HG02678 (cell line): ENCODE data around the gene BCAP31.
"Not testable (repeated sequence)": the region's sequence is repeated elsewhere in the genome, so short reads cannot be mapped to it uniquely, and the experiment has no call there.

Source experiments
- ATAC-seq: cut with Tn5 transposase; IDR thresholded peaks from one replicate; pipeline ENCODE4 v1.9.1; 2021; ENCODE audit warnings: mild to moderate bottlenecking, moderate library complexity; ENCODE audit not compliant: unreplicated experiment

BCAP31 gene

GRCh38 chrX:153763298-153763932, 39.2 kb upstream of the BCAP31 start:
- no peak for ATAC-seq

GRCh38 chrX:153762626-153763173, 38.5 kb upstream of the BCAP31 start:
- ATAC-seq = no peak

- no peak for ATAC-seq
Measured at GRCh38 chrX:153761863-153762262, 37.7 kb upstream of the BCAP31 start.

- no peak for ATAC-seq
Measured at GRCh38 chrX:153755136-153755535, 30.9 kb upstream of the BCAP31 start.

GRCh38 chrX:153750127-153750774, 26.1 kb upstream of the BCAP31 start:
- no peak for ATAC-seq

GRCh38 chrX:153749017-153749416, 24.8 kb upstream of the BCAP31 start:
- not testable (repeated sequence) for ATAC-seq

- ATAC-seq = not testable (repeated sequence)
Measured at GRCh38 chrX:153746991-153747390, 22.8 kb upstream of the BCAP31 start.

- no peak for ATAC-seq
Measured at GRCh38 chrX:153746359-153746758, 22.2 kb upstream of the BCAP31 start.

- ATAC-seq = not testable (repeated sequence)
Measured at GRCh38 chrX:153745067-153745433, 20.9 kb upstream of the BCAP31 start.

GRCh38 chrX:153744210-153745066, 20.3 kb upstream of the BCAP31 start:
- no peak for ATAC-seq

- ATAC-seq = not testable (repeated sequence)
Measured at GRCh38 chrX:153743468-153744209, 19.5 kb upstream of the BCAP31 start.

GRCh38 chrX:153742796-153743467, 18.7 kb upstream of the BCAP31 start:
- ATAC-seq = not testable (repeated sequence)

- ATAC-seq = not testable (repeated sequence)
Measured at GRCh38 chrX:153742111-153742510, 17.9 kb upstream of the BCAP31 start.

- no peak for ATAC-seq
Measured at GRCh38 chrX:153741446-153741845, 17.3 kb upstream of the BCAP31 start.

GRCh38 chrX:153740631-153741222, 16.5 kb upstream of the BCAP31 start:
- no peak for ATAC-seq

GRCh38 chrX:153739754-153740486, 15.7 kb upstream of the BCAP31 start:
- no peak for ATAC-seq

- no peak for ATAC-seq
Measured at GRCh38 chrX:153738056-153738605, 13.9 kb upstream of the BCAP31 start.

- ATAC-seq = no peak
Measured at GRCh38 chrX:153736871-153737441, 12.8 kb upstream of the BCAP31 start.
